ENCODE measurements around the gene FCAR. TPM values are rescaled to one million over a fixed set of nuclear protein-coding genes. Genes with fewer than 3 reads are reported as not detected.
"Not testable (repeated sequence)": the region's sequence is repeated elsewhere in the genome, so short reads cannot be mapped to it uniquely, and the experiment has no call there.

FCAR gene
- total and polyA plus RNA-seq, 2 donors: 0.32 to 0.71 TPM

DNA sequence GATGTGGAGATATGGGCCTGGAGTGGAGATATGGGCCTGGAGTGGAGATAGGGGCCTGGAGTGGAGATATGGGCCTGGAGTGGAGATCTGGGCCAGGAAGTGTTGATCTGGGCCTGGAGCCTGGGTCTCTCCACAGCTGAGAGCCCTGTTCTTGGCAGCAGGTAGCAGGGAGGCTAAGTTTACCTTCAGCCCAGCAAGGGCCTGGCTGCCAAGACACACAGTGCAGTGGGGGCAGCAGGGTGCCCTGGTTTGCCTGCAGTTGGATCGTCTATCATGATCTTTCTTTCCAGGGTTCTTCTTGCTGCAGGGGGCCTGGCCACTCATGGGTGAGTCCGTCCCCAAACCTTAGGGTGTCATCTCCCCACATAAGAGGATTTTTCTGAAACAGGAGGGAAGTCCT lies 23.1 kb upstream of the FCAR start:
- Histone ChIP-seq H3K4me3 (ENCODE audit: low read length in 2 of 2) (no peak overlapping the region), H3K9me3 (ENCODE audit: control insufficient read depth in 2 of 2, insufficient read depth in 1 of 2, low read length in 1 of 2) (no peaks in the 10 kb centered on the region), H3K27ac (ENCODE audit: low read depth in 1 of 2, low read length in 1 of 2) (no peak overlapping the region), H3K4me1 (ENCODE audit: control insufficient read depth in 2 of 2, insufficient read depth in 2 of 2, low read length in 2 of 2) (no peaks in the 10 kb centered on the region), H3K36me3 (ENCODE audit: control insufficient read depth in 2 of 2, insufficient read depth in 2 of 2, low read length in 1 of 2) (no peaks in the 10 kb centered on the region), H3K27me3 (ENCODE audit: control insufficient read depth in 2 of 2, insufficient read depth in 1 of 2, low read length in 1 of 2) (no peaks in the 10 kb centered on the region)
- WGBS: 61% methylated on average over 2 of the region's 2 CpGs
- no peak for DNase-seq (ENCODE audit: low read depth in 6 of 9, low spot score in 9 of 9)

DNA sequence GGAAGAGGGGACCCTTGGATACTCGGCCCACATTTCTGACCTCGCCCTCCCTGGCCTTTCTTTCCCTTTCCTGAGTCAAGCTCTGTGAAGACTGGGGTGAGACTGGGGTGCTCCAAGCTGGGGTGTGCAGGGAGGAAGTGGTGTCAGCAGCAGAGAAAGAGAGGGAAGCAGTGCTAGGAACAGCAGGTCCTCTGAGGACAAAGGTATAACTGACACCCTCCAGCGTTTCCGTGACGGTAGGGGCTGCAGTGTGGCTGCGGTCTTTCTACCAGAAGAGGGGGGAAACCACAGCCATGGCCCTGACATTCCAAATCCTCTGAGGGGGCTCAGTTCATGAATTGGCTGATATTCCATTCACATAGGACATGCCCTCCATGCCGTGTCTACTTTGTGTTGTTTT lies 22.7 kb upstream of the FCAR start:
- WGBS: 52% methylated on average over 7 of the region's 7 CpGs
- Histone ChIP-seq H3K4me3 (ENCODE audit: low read length in 2 of 2) (no peak overlapping the region), H3K27ac (ENCODE audit: low read depth in 1 of 2, low read length in 1 of 2) (no peak overlapping the region)

DNA sequence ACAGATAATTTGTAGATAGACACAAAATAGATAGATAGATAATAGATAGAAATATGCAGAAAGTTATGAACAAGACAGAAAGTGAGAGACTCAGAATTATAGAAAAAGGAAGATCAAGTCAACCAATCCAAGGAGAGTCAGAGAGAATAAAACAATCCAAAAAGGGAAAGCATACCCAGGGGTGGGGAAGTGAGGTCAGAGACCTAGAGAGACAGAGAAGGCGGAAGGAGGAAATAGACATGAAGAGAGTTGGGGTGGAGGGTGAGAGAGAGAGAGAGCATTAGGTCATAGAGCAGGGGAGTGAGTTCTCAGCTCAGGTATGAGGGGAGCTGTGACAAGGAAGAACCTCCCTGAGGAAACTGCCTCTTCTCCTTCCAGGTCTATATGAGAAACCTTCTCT lies 18.8 kb upstream of the FCAR start:
- not testable (repeated sequence) for H3K27ac ChIP-seq (ENCODE audit: low read depth in 1 of 2, low read length in 1 of 2); DNase-seq (ENCODE audit: low read depth in 6 of 9, low spot score in 9 of 9)
- WGBS: 72% methylated on average over 1 of the region's 1 CpG

More for the DNA sequence above, 22.7 kb upstream of the FCAR start:
- Histone ChIP-seq H3K27me3 (ENCODE audit: control insufficient read depth in 2 of 2, insufficient read depth in 1 of 2, low read length in 1 of 2) (no peaks in the 10 kb centered on the region), H3K36me3 (ENCODE audit: control insufficient read depth in 2 of 2, insufficient read depth in 2 of 2, low read length in 1 of 2) (no peaks in the 10 kb centered on the region), H3K4me1 (ENCODE audit: control insufficient read depth in 2 of 2, insufficient read depth in 2 of 2, low read length in 2 of 2) (no peaks in the 10 kb centered on the region), H3K9me3 (ENCODE audit: control insufficient read depth in 2 of 2, insufficient read depth in 1 of 2, low read length in 1 of 2) (no peaks in the 10 kb centered on the region)
- no peak for DNase-seq (ENCODE audit: low read depth in 6 of 9, low spot score in 9 of 9)

DNA sequence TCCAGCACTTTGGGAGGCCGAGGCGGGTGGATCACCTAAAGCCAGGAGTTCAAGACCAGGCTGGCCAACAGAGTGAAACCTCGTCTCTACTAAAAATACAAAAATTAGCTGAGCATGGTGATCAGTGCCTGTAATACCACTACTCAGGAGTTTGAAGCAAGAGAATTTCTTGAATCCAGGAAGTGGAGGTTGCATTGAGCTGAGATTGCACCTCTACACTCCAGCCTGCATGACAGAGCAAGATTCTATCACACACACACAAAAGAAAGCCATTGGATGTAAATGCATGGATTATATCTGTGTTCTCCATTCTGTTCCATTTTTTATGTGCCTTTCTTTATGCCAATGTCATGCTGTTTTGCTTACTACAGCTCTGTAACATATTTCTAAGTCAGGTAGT lies 15.6 kb upstream of the FCAR start:
- H3K27ac ChIP-seq (ENCODE audit: low read depth in 1 of 2, low read length in 1 of 2); H3K27me3 ChIP-seq (ENCODE audit: control insufficient read depth in 2 of 2, insufficient read depth in 1 of 2, low read length in 1 of 2); H3K4me1 ChIP-seq (ENCODE audit: control insufficient read depth in 2 of 2, insufficient read depth in 2 of 2, low read length in 2 of 2); H3K4me3 ChIP-seq (ENCODE audit: low read length in 2 of 2); H3K9me3 ChIP-seq (ENCODE audit: control insufficient read depth in 2 of 2, insufficient read depth in 1 of 2, low read length in 1 of 2); H3K36me3 ChIP-seq (ENCODE audit: control insufficient read depth in 2 of 2, insufficient read depth in 2 of 2, low read length in 1 of 2); DNase-seq (ENCODE audit: low read depth in 6 of 9, low spot score in 9 of 9): not testable (repeated sequence)
- WGBS: 85% methylated on average over 3 of the region's 3 CpGs

More for the DNA sequence above, 18.8 kb upstream of the FCAR start:
- not testable (repeated sequence) for H3K4me1 ChIP-seq (ENCODE audit: control insufficient read depth in 2 of 2, insufficient read depth in 2 of 2, low read length in 2 of 2); H3K9me3 ChIP-seq (ENCODE audit: control insufficient read depth in 2 of 2, insufficient read depth in 1 of 2, low read length in 1 of 2); H3K27me3 ChIP-seq (ENCODE audit: control insufficient read depth in 2 of 2, insufficient read depth in 1 of 2, low read length in 1 of 2); H3K4me3 ChIP-seq (ENCODE audit: low read length in 2 of 2); H3K36me3 ChIP-seq (ENCODE audit: control insufficient read depth in 2 of 2, insufficient read depth in 2 of 2, low read length in 1 of 2)

DNA sequence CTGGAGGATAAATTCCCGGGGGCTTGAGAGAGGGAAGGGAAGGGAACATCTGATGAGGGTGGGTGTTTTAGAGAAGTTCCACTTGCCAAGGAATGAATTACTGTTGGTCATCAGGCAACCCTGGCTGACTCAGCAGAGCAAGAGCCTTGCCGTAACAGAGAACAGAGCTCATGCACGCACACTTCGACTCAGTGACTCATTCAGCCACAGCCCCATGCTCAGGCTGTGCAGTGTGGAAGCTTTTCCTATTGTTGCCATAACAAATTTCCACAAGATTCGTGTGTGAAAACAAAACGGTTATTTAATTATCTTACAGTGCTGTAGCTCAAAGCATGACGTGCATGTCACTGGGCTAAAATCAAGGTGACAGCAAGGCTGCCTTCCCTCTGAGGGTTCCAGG lies 14.6 kb upstream of the FCAR start:
- H3K4me3 ChIP-seq (ENCODE audit: low read length in 2 of 2); H3K4me1 ChIP-seq (ENCODE audit: control insufficient read depth in 2 of 2, insufficient read depth in 2 of 2, low read length in 2 of 2); H3K27ac ChIP-seq (ENCODE audit: low read depth in 1 of 2, low read length in 1 of 2); DNase-seq (ENCODE audit: low read depth in 6 of 9, low spot score in 9 of 9); H3K36me3 ChIP-seq (ENCODE audit: control insufficient read depth in 2 of 2, insufficient read depth in 2 of 2, low read length in 1 of 2); H3K9me3 ChIP-seq (ENCODE audit: control insufficient read depth in 2 of 2, insufficient read depth in 1 of 2, low read length in 1 of 2); H3K27me3 ChIP-seq (ENCODE audit: control insufficient read depth in 2 of 2, insufficient read depth in 1 of 2, low read length in 1 of 2): not testable (repeated sequence)
- 86% methylated on average over 7 of the region's 7 CpGs for WGBS

DNA sequence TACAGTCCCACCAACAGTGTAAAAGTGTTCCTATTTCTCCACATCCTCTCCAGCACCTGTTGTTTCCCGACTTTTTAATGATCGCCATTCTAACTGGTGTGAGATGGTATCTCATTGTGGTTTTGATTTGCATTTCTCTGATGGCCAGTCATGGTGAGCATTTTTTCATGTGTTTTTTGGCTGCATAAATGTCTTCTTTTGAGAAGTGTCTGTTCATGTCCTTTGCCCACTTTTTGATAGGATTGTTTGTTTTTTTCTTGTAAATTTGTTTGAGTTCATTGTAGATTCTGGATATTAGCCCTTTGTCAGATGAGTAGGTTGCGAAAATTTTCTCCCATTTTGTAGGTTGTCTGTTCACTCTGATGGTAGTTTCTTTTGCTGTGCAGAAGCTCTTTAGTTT lies 10.6 kb upstream of the FCAR start:
- H3K27ac ChIP-seq (ENCODE audit: low read depth in 1 of 2, low read length in 1 of 2); H3K9me3 ChIP-seq (ENCODE audit: control insufficient read depth in 2 of 2, insufficient read depth in 1 of 2, low read length in 1 of 2); H3K36me3 ChIP-seq (ENCODE audit: control insufficient read depth in 2 of 2, insufficient read depth in 2 of 2, low read length in 1 of 2); H3K27me3 ChIP-seq (ENCODE audit: control insufficient read depth in 2 of 2, insufficient read depth in 1 of 2, low read length in 1 of 2); H3K4me3 ChIP-seq (ENCODE audit: low read length in 2 of 2); DNase-seq (ENCODE audit: low read depth in 6 of 9, low spot score in 9 of 9); H3K4me1 ChIP-seq (ENCODE audit: control insufficient read depth in 2 of 2, insufficient read depth in 2 of 2, low read length in 2 of 2): not testable (repeated sequence)
- WGBS: 94% methylated on average over 2 of the region's 3 CpGs

DNA sequence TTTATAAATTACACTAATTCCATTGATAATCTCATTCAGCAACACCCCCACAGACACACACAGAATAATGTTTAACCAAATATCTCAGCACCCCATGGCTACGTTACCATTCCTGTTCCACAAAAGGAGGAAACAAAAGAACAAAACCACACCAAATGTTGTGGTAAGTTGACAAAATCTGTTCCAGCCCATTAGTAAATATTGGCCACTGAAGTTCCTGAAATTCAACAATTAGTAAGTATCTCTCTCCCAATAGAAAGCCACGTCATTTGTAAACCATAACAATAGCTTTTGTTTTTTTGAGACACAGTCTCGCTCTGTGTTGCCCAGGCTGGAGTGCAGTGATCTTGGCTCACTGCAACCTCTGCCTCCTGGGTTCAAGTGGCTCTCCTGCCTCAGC lies 2.3 kb upstream of the FCAR start:
- Histone ChIP-seq H3K9me3 (ENCODE audit: control insufficient read depth in 2 of 2, insufficient read depth in 1 of 2, low read length in 1 of 2) (no peaks in the 10 kb centered on the region), H3K27ac (ENCODE audit: low read depth in 1 of 2, low read length in 1 of 2) (no peak overlapping the region), H3K27me3 (ENCODE audit: control insufficient read depth in 2 of 2, insufficient read depth in 1 of 2, low read length in 1 of 2) (no peaks in the 10 kb centered on the region), H3K36me3 (ENCODE audit: control insufficient read depth in 2 of 2, insufficient read depth in 2 of 2, low read length in 1 of 2) (no peaks in the 10 kb centered on the region), H3K4me1 (ENCODE audit: control insufficient read depth in 2 of 2, insufficient read depth in 2 of 2, low read length in 2 of 2) (no peaks in the 10 kb centered on the region), H3K4me3 (ENCODE audit: low read length in 2 of 2) (no peak overlapping the region)
- 55% methylated on average over 3 of the region's 3 CpGs for WGBS
- no peak for DNase-seq (ENCODE audit: low read depth in 6 of 9, low spot score in 9 of 9)

DNA sequence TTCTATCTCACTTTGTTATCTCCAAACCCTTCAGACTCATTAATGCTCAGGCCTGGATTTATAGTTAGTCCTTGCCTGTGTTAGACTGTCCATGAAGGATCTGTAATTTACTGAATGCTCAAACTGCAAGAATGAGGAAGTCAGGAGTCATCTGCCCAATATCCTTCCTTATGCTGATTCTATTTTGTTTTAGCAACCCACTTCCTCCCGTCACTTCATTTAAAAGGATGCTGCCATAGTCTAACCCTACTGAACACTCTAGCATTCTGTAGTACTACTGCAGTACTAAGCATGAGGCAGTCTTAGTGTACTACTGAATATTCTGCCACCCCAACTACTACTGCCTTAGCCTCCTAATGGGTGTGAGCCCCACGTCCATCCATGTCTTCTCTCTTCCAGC lies 1.5 kb downstream of the FCAR start:
- no peak overlapping the region for H3K4me3 ChIP-seq (ENCODE audit: low read length in 2 of 2)
- H3K4me1 ChIP-seq (ENCODE audit: control insufficient read depth in 2 of 2, insufficient read depth in 2 of 2, low read length in 2 of 2): no peaks in the 10 kb centered on the region
- H3K36me3 ChIP-seq (ENCODE audit: control insufficient read depth in 2 of 2, insufficient read depth in 2 of 2, low read length in 1 of 2): no peaks in the 10 kb centered on the region
- 38% methylated on average over 2 of the region's 2 CpGs for WGBS
- H3K27ac ChIP-seq (ENCODE audit: low read depth in 1 of 2, low read length in 1 of 2): no peak overlapping the region
- no peak for DNase-seq (ENCODE audit: low read depth in 6 of 9, low spot score in 9 of 9)
- no peaks in the 10 kb centered on the region for H3K9me3 ChIP-seq (ENCODE audit: control insufficient read depth in 2 of 2, insufficient read depth in 1 of 2, low read length in 1 of 2)
- H3K27me3 ChIP-seq (ENCODE audit: control insufficient read depth in 2 of 2, insufficient read depth in 1 of 2, low read length in 1 of 2): no peaks in the 10 kb centered on the region

DNA sequence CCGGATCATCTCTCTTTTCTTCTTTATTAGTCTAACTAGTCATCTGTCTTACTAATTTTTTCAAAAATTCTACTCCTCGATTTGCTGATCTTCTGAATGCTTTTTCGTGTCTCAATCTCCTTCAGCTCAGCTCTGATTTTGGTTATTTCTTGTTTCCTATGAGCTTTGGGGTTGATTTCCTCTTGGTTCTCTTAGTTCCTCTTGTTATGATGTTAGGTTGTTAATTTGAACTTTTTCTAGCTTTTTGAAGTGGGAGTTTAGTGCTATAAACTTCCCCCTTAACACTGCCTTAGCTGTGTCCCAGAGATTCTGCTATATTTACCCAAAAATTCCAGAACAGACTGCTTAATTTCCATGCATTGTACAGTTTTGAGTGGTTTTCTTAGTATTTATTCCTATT lies 3.4 kb downstream of the FCAR start:
- Histone ChIP-seq H3K9me3 (ENCODE audit: control insufficient read depth in 2 of 2, insufficient read depth in 1 of 2, low read length in 1 of 2) (no peaks in the 10 kb centered on the region), H3K27ac (ENCODE audit: low read depth in 1 of 2, low read length in 1 of 2) (no peak overlapping the region), H3K4me1 (ENCODE audit: control insufficient read depth in 2 of 2, insufficient read depth in 2 of 2, low read length in 2 of 2) (no peaks in the 10 kb centered on the region), H3K27me3 (ENCODE audit: control insufficient read depth in 2 of 2, insufficient read depth in 1 of 2, low read length in 1 of 2) (peaks cover 0 to 13% of the 10 kb centered on the region in 2 donors), H3K4me3 (ENCODE audit: low read length in 2 of 2) (no peak overlapping the region), H3K36me3 (ENCODE audit: control insufficient read depth in 2 of 2, insufficient read depth in 2 of 2, low read length in 1 of 2) (no peaks in the 10 kb centered on the region)
- 33% methylated on average over 3 of the region's 3 CpGs for WGBS
- no peak for DNase-seq (ENCODE audit: low read depth in 6 of 9, low spot score in 9 of 9)

DNA sequence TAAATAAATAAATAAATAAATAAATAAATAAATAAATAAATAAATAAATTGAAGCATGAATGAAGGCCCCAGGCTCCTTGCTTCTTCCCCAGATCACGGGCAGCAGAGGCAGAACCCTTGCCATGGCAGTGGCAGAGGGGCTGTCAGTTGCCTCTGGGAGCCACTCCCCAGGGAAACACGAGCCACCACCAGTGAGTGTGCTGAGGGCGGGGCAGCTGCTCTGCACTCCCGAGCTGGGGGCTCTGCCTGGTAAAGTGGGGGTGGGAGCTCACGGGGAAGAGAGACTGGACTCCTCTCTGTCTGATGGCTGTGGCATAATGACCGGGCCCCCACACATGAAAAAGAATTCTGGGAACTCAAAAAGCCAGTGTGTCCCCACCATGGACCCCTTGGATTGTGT lies 7.8 kb downstream of the FCAR start:
- WGBS: 75% methylated on average over 6 of the region's 6 CpGs
- Histone ChIP-seq H3K27ac (ENCODE audit: low read depth in 1 of 2, low read length in 1 of 2) (no peak overlapping the region), H3K4me1 (ENCODE audit: control insufficient read depth in 2 of 2, insufficient read depth in 2 of 2, low read length in 2 of 2) (no peaks in the 10 kb centered on the region), H3K36me3 (ENCODE audit: control insufficient read depth in 2 of 2, insufficient read depth in 2 of 2, low read length in 1 of 2) (no peaks in the 10 kb centered on the region), H3K27me3 (ENCODE audit: control insufficient read depth in 2 of 2, insufficient read depth in 1 of 2, low read length in 1 of 2) (peaks cover 0 to 13% of the 10 kb centered on the region in 2 donors), H3K9me3 (ENCODE audit: control insufficient read depth in 2 of 2, insufficient read depth in 1 of 2, low read length in 1 of 2) (no peaks in the 10 kb centered on the region), H3K4me3 (ENCODE audit: low read length in 2 of 2) (no peak overlapping the region)
- DNase-seq (ENCODE audit: low read depth in 6 of 9, low spot score in 9 of 9): no peak

All from thymus (tissue), 11 donors.